GM18858 (cell line): ENCODE data around the gene SPINK4.

ENCODE experiments used
- ATAC-seq: cut with Tn5 transposase; IDR thresholded peaks from one replicate; pipeline ENCODE4 v1.9.1; 2021; ENCODE audit not compliant: unreplicated experiment

SPINK4 gene

DNA sequence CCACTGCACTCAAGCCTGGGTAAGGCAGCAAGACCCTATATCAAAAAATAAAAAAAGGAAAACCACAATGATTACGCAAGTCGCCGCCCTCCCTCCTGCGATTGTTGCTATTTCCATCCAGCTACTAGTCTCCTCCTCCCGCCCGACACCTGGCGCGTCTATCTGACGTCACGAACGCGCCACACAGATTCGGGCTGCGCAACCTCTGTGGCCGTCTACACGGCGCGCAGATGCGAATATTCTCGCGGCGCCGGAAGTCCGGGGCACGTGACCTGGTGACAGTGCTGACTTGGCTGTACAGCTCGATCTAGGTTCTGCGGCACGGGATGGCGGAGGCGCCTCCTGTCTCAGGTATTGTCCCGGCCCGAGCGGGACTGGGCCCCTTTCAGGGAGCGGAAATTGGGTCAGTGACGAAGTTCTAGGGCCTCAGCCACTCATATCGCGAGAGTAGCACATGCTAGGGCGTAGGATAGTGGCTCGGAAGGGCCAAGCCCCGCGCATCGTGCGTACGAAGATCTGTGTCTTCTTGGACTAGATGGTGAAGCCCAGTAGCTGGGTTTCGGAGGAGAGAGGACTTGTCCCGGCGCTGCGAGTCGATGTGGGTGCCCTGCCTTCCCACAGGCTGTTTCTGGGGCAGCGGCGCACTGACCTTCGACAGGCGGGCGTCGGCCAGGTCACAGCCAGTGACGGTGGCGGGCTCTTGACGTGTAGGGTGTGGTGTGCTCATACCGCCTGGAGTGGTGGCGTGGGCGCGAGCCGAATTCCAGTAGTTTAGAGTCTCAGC lies 50.5 kb downstream of the SPINK4 start, which contains the start of gene NFX1:
NFX1 (plus strand) TSS at position 270 of the 784 bp plus-strand sequence; CDS start at position 327, 57 bp downstream.
- ATAC-seq = peak; percentile 77

GRCh38 chr9:33291031-33291397 lies 51.0 kb downstream of the SPINK4 start:
- ATAC-seq = no peak

DNA sequence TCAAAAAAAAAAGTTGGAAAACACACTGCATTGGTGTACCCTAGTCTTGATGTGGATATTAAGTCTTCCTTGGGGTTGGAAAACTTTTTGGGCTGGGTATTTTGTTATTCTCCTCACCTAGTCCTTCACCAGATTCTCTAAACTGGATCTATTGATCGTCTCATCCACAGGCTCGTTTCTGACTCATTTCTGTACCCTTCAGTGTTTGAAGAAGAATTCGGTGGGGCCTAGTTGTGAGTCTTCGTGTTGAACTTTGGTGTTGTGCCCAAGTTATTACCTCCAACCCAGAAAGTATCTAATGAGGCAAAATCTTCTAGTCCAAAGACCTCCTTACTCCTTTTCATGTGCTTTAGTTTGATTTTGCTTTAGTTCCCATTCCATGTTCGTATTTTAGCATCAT lies 51.9 kb downstream of the SPINK4 start:
- no peak for ATAC-seq

DNA sequence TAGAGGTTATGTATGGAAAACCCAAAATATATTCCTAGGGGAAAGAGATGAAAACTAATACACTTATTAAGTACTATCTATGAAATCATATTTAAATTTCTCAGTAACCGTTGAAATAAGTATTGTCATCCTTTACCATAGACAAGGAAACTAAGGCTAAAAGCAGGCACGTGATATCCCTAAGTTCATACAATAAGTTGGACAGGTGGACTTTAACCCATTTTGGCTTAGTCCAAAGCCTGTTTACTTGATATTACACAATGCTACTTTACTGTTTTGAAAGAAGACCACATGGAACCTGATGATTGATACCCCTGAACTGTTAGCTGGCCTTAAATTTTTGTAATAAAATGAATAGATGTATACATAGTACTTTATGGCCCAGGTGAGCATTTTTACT lies 53.8 kb downstream of the SPINK4 start:
- no peak for ATAC-seq

- ATAC-seq = no peak
These were observed 54.9 kb downstream of the SPINK4 start for GRCh38 chr9:33294670-33295432.

DNA sequence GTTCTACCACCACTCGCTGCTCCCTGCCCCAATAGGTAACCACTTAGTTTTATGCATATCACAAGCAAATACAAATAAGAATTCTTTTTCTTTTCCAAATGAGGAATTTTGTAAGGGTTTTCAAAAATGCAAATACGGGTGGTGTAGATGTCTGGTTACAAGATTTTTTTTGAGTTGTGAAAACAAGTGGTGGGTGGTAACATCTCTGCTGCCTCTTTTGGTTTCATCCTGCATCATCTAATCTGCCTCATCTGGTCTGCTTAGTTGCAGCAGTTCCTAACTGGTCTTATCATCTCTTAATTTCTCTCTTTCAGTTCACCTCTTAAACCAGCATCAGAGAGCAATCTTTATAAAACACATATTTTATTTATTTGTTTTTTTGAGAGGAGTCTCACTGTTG lies 55.6 kb downstream of the SPINK4 start:
- ATAC-seq = peak; percentile 42

- ATAC-seq = peak; percentile 93
These were observed 57.5 kb downstream of the SPINK4 start for GRCh38 chr9:33297432-33297831.
